ENCODE results near the gene NACA.

NACA gene

GRCh38 chr12:56688129-56688845, 36.8 kb downstream of the NACA start, which contains the start of gene PTGES3:
TSS of gene PTGES3 (minus strand) at chr12:56688284. CDS start at chr12:56687999, 285 bp downstream.
- peak; percentile 91 for DNase-seq (ENCODE audit: low read depth, low spot score)

DNA sequence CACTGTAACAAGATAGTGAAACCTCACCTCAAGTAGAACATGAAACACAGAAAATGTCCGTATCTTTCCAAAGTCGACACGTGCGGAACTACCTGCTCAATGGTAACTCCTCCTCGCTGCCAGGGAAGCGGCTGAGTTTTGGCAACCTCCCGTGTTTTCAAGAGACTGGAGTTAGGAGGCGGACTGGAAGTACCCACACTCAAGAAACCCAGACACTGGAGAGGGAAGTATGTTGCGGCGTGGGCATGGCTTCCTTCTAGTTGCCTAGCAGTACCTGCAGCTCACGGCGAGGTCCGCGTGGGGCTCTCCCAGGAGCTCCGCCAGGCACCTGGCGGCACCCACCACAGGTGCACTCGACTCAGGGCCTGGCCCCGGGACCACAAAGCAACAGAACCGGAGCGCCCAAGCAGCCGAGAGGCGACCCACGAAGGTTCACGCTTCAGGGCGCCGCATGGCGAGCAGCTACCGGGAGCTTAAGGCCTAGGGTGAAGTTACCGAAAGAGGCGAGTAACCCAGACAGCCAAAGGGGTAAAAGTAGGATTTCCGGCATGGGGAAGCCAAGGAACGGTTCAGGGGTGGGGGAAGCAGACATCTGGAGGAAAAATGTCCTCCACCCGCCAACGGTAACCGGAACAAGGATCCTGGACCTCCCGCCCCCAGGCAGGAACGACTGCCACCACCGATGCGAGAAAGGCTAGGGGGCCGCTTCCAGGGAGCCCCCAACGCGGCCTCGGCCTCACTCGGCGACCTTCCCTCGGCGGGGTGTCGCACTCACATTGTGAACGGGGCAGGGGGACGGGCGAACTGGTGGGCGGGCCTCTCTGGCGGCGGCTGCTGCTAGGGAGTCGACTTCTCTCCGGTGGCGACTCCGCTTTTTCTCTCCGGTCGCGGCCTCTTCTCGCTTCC, 37.6 kb downstream of the NACA start:
- peak; percentile 34 for DNase-seq (ENCODE audit: low read depth, low spot score)

DNA sequence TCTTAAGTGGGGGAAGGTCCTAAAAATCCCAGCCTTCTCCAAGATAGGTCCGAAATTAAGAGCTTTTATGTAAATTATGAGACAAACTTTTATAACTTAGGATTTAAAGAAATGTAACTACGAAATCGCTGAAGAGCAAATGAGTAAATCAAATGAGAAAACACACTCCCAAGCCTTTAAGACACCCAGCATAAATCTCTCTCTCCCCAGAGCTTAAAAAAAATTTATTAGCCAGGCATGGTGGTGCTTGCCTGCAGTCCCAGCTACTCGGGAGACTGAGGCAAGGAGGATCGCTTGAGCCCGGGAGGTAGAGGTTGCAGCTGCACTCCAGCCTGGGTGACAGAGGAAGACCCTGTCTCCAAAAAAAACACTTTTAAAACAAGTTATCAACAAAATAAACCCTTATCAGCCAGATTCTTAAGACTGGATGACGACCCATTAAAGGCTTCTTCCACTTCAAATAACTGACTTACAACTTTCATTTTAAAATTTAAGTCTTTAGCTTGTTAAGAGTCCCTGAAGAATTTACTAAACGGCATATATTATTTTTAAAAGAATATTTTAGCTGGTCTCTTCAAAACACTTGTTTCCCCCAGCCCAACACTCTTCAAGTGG, 40.2 kb downstream of the NACA start:
- DNase-seq (ENCODE audit: low read depth, low spot score): no peak

DNA sequence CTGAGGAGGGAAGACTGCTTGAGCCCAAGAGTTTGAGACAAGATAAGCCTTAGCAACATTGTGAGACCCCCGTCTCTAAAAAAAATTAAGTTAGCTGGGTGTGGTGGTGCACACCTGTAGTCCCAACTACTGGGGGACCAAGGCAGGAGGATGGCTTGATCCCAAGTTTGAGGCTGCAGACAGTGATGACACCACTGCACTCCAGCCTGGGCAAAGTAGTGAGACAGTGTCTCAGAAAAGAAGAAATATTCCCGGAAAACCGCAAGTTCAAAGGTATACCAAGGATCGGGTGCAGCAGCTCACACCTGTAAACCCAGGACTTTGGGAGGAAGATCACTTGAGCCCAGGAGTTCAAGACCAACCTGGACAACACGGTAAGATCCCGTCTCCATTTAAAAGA, 42.8 kb downstream of the NACA start:
- DNase-seq (ENCODE audit: low read depth, low spot score): no peak

DNA sequence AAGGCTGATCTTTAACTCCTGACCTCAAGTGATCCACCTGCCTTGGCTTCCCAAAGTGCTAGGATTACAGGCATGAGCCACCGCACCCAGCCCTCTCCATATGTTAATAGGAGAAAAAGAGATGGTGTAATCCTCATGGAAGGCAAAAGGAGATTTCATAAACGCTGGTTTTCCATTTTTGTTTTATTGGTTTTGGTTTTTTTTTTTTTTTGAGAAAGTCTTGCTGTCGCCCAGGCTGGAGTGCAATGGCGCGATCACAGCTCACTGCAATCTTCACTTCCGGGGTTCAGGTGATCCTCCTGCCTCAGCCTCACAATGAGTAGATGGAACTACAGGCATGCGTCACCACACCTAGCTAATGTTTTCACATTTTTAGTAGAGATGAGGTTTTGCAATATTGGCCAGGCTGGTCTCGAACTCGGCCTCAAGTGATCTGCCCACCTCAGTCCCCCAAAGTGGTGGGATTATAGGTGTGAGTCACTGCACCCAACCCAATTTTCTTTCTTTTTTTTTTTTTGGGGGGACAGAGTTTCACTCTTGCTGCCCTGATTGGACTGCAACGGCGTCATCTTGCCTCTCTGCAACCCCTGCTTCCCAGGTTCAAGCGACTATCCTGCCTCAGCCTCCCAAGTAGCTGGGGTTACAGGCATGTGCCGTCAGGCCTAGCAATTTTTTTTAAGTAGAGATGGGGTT, 45.1 kb downstream of the NACA start:
- DNase-seq (ENCODE audit: low read depth, low spot score): no peak

DNA sequence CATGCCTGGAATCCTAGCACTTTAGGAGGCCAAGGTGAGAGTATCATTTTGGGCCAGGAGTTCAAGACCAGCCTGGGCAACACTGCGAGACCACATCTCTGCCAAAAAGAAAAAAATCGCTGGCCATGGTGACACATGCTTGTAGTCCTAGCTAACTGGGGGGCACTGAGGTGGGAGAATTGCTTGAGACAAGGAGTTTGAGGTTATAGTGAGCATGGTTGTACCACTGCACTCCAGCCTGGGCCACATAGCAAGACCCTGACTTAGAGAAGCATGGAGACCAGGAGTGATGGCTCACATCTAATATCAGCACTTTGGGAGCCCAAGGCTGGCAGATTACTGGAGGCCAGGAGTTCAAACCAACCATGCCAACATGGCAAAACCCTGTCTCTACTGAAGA, 46.2 kb downstream of the NACA start:
- DNase-seq (ENCODE audit: low read depth, low spot score): no peak

DNA sequence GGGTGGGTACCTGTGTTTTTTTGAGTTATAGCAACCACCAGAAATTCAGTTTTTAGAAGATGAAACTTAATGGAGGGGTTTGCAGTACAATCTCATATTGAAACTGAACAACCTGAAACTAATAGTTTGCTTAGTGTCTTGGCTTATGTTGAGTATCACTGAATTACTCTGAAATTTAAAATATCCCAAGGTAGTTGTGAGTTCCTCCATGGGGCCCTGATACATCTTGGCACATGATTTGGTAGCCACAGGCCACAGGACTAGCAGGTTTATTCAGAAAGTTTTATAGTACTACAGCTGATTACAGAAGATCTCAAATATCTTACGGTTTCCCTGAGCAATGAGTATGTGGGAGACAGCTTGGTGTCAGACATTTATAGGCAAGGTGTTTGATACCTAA, 47.4 kb downstream of the NACA start:
- no peak for DNase-seq (ENCODE audit: low read depth, low spot score)

DNA sequence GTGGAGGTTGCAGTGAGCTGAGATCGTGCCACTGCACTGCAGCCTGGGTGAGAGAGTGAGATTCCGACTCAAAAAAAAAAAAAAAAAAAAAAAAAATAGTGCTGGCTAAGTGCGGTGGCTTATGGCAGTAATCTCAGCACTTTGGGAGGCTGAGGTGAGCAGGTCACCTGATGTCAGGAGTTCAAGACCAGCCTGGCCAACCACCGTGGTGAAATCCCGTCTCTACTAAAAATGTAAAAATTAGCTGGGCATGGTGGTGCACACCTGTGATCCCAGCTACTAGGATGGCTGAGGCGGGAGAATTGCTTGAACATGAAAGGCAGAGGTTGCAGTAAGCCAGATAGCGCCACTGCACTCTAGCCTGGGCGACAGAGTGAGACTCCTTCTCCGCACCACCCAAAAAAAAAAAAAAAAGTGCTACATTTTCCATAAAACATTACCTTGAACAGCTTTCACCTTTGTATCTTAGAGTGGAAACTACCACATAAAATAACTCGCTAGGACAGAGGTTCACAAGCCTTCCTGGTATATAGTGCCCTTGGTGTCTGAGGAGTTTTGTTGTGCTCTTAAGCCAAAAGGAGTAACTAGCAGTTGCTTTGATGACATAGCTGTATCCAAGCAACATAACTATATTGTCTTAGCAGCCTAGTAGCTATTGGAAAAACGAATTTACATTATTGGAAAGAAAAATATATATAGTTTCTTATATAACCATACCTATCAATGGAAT, 48.1 kb downstream of the NACA start:
- DNase-seq (ENCODE audit: low read depth, low spot score): no peak

DNA sequence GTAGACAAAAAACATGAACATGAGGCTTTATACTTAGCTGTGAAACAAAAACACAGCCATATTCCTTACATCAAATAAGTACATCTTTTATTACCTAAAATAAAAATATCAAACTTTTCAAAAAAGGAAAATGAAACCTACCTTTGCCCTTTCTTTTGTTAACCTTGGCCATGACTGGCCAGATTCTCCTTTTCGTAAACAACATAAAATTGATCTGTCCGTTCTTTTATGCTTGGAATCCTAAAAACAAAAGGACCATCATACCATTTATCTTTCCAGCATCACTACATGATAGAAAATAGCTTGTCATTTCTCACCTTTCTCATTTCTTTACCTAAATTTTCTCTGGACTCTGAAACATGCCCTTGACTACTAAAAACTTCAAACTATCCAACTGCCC, 53.5 kb downstream of the NACA start:
- no peak for DNase-seq (ENCODE audit: low read depth, low spot score)

GRCh38 chr12:56670836-56671235, 54.3 kb downstream of the NACA start:
- no peak for DNase-seq (ENCODE audit: low read depth, low spot score)

DNA sequence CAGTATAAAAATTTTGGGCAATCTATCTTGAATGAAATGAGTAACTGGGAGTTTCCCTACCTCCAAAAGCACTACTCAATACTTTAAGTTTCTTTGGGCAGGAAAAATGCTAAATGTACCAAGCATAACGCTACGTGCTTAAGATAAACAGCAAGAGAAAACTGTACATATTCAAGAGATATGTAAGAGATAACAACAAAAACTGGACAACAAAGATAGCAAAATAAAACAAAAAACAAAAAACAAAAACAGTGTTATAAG, 57.0 kb downstream of the NACA start:
- DNase-seq (ENCODE audit: low read depth, low spot score): no peak

Measured in activated CD4-positive, CD25-positive, alpha-beta regulatory T cell treated with anti-CD3 and anti-CD28 coated beads, Interleukin-2, amount 50 U/mL, for 16 hours (primary cell).